ENCODE data around the gene TFDP2. TPM values are rescaled to one million over a fixed set of nuclear protein-coding genes. Genes with fewer than 3 reads are reported as not detected.

The TFDP2 gene, protein sequence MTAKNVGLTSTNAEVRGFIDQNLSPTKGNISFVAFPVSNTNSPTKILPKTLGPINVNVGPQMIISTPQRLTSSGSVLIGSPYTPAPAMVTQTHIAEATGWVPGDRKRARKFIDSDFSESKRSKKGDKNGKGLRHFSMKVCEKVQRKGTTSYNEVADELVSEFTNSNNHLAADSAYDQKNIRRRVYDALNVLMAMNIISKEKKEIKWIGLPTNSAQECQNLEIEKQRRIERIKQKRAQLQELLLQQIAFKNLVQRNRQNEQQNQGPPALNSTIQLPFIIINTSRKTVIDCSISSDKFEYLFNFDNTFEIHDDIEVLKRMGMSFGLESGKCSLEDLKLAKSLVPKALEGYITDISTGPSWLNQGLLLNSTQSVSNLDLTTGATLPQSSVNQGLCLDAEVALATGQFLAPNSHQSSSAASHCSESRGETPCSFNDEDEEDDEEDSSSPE
- total RNA-seq = 10 to 100 TPM; 27.3 to 46.9 (median 33.1) TPM
- polyA plus RNA-seq = 10 to 100 TPM in 2 of 3 donors, 1 to 10 TPM in 1; 5.5 to 39.5 (median 17.9) TPM
- long read RNA-seq, donor 1, partial matches to known transcripts = 5 of 25 reads
- long read RNA-seq, donor 1, other reads (novel, unspliced or antisense) = 13 of 25 reads
- long read RNA-seq, donor 2, full-length matches to known transcripts = 5 of 37 reads
- long read RNA-seq, donor 2, partial matches to known transcripts = 7 of 37 reads
- long read RNA-seq, donor 2, other reads (novel, unspliced or antisense) = 25 of 37 reads

DNA sequence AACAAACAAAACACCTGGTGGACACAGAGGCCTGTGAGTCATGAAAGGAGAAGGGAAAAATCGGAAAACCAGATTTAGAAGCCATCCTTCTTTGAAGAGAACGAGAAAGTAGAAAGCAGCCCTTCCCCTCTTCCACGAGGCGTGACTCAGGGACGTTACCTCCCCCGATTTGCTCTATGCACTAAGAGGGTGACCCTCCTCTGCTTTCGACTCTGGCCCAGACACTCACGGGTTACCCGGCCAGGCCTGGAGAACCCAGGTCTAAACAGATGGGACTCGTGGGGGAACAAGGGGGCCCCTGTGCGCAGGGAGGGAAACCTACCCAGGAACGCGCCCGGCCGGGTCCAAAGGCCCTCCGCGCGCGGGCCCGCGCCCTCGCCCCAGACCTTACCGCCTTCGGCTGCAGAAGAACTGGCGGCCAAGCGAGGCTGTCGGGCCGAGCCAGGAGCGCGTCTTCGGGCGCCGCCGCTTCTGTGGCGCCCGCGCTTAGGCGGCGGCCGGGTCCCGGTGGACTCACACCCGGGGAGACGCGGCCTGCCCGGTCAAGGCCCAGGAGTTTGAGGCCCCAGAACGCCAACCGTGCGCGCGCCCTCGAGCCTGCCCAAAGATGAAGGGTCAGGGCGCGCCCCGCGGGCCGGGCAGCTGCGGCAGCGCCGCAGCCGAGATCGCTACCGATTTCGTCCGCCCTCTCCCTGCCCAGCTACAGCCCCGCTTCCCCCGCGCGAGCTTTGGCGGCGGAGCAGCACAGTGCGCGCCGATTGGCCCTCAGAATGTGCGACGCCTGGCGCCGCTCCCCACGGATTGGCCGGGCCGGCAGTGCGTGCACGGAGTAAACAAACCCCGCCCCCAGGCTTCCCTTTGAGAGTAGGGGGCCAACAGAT is at the start of gene TFDP2:
TFDP2 (minus strand) TSS at position 753 of the 881 bp plus-strand sequence. CDS start 47,795 bp downstream, outside the sequence.
- peak; percentile 91 to 95 for DNase-seq
- intact Hi-C loops (cut with DNase I) = loop anchor here in 1 of 2 donors (10.0 kb wide), 1 partner anchor 184 kb away; no protein-coding TSS in a partner anchor
- H3K27ac ChIP-seq = peak within 1 kb of the TSS; percentile 84
- 0% methylated on average over 62 to 83 of the region's 83 CpGs for whole genome bisulfite sequencing, 3 donors
- H3K4me1 ChIP-seq = peaks cover 21% of the 10 kb centered on the region
- no peaks in the 10 kb centered on the region for H3K36me3 ChIP-seq (ENCODE audit: insufficient read depth in 1 of 2, low read depth in 1 of 2)
- ATAC-seq = peak; percentile 99 to 100 (median 99)
- TF ChIP-seq, protein P1, sequence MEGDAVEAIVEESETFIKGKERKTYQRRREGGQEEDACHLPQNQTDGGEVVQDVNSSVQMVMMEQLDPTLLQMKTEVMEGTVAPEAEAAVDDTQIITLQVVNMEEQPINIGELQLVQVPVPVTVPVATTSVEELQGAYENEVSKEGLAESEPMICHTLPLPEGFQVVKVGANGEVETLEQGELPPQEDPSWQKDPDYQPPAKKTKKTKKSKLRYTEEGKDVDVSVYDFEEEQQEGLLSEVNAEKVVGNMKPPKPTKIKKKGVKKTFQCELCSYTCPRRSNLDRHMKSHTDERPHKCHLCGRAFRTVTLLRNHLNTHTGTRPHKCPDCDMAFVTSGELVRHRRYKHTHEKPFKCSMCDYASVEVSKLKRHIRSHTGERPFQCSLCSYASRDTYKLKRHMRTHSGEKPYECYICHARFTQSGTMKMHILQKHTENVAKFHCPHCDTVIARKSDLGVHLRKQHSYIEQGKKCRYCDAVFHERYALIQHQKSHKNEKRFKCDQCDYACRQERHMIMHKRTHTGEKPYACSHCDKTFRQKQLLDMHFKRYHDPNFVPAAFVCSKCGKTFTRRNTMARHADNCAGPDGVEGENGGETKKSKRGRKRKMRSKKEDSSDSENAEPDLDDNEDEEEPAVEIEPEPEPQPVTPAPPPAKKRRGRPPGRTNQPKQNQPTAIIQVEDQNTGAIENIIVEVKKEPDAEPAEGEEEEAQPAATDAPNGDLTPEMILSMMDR (IDR thresholded peaks at IDR 0.05) = no peak
- peak within 1 kb of the TSS; percentile 84 for H3K4me3 ChIP-seq
- H3K27me3 ChIP-seq (ENCODE audit: insufficient read depth in 3 of 3, low read length in 2 of 3) = no peaks in the 10 kb centered on the region
- no peaks in the 10 kb centered on the region for H3K9me3 ChIP-seq

DNA sequence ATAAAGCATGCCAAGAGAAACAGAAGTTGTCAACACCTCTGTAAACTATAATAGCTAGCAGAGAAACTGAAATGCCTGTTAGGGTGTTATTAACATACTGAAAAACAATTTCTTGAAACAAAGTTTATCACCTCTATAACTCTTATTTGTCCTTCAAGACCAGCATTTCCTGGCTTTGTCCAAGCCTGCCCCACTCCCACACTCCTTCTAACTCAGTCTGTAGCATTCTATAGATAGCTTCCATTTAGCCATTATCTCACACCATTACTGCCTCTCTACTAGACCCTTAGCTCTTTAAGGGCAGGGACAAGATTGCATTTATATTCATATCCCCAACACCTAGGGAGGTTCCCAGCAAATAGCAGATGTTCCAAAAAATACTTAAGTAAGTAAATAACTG is 39.5 kb upstream of the TFDP2 start:
- ATAC-seq (no peak), DNase-seq (no peak)
- Histone ChIP-seq H3K9me3 (no peaks in the 10 kb centered on the region), H3K4me1 (no peaks in the 10 kb centered on the region), H3K36me3 (ENCODE audit: insufficient read depth in 1 of 2, low read depth in 1 of 2) (peaks cover 0 to 19% of the 10 kb centered on the region in 2 donors), H3K27me3 (ENCODE audit: insufficient read depth in 3 of 3, low read length in 2 of 3) (no peaks in the 10 kb centered on the region), H3K4me3 (no peak overlapping the region), H3K27ac (no peak overlapping the region)
- TF ChIP-seq, protein P1 (IDR thresholded peaks at IDR 0.05) = no peak
- intact Hi-C loops (cut with DNase I) = no loop called here

DNA sequence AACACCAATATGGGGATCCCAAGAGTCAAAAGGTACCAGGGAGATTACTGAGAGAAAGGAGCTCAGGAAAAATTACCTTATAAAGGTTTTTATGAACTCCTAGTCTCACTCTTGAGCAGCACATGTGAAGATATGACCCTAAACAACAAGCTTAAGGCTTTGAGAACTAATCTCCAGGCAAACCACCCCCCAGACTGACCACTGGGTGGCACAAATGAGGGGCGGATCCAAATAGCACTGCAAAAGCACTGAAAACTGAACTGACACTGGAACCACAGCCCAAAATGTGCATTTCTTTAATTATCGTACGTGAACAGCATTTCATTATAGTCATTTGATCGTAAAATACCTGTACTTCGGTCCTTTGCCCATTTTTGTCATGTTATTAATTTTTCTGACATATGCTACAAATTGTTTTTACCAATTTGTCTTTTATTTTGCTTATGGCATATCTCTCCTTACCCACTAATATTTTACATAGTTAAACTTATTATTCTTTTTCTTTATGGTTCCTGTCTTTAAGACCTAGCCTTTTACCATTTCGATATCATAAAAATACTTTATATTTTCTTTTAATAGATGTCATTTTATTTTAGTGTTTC is 31.5 kb upstream of the TFDP2 start:
- ATAC-seq (no peak), DNase-seq (peak in 1 of 2 donors; percentile 16)
- intact Hi-C loops (cut with DNase I) = loop anchor here in 1 of 2 donors (5.0 kb wide), 1 partner anchor 96 kb away; no protein-coding TSS in a partner anchor
- no peaks in the 10 kb centered on the region for H3K27me3 ChIP-seq (ENCODE audit: insufficient read depth in 3 of 3, low read length in 2 of 3)
- H3K9me3 ChIP-seq = no peaks in the 10 kb centered on the region
- no peaks in the 10 kb centered on the region for H3K4me1 ChIP-seq
- H3K27ac ChIP-seq = no peak overlapping the region
- no peak overlapping the region for H3K4me3 ChIP-seq
- 93 to 94% (median 94%) methylated on average over 6 of the region's 6 CpGs for WGBS, 3 donors
- TF ChIP-seq, protein P1 (IDR thresholded peaks at IDR 0.05) = peak; percentile 24
- H3K36me3 ChIP-seq (ENCODE audit: insufficient read depth in 1 of 2, low read depth in 1 of 2) = peaks cover 2 to 52% of the 10 kb centered on the region in 2 donors

DNA sequence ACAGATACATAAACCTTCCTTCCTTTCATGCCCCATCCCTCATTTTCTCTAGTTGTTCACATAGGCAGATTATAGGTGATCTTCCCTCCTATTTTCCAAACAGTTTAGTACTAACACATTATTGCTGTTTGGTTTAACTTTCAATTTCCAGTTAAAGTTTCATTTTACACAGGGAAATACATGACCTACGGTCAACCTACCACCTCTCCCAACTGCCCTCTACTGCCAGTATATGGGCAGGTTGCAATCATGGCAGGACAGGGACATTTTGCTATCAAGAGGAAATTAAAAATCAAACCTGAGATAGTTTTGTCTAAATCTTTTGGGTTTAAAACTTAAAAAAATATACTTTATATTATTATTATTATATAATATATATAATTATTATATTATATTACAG is 26.1 kb upstream of the TFDP2 start:
- no peak overlapping the region for H3K4me3 ChIP-seq
- no peak for ATAC-seq
- DNase-seq = no peak
- no peaks in the 10 kb centered on the region for H3K4me1 ChIP-seq
- 71 to 86% (median 77%) methylated on average over 1 of the region's 1 CpG for WGBS, 3 donors
- intact Hi-C loops (cut with DNase I) = no loop called here
- TF ChIP-seq, protein P1 (IDR thresholded peaks at IDR 0.05) = no peak
- H3K36me3 ChIP-seq (ENCODE audit: insufficient read depth in 1 of 2, low read depth in 1 of 2) = peaks cover 7 to 69% of the 10 kb centered on the region in 2 donors
- H3K27ac ChIP-seq = no peak overlapping the region
- H3K27me3 ChIP-seq (ENCODE audit: insufficient read depth in 3 of 3, low read length in 2 of 3) = no peaks in the 10 kb centered on the region
- no peaks in the 10 kb centered on the region for H3K9me3 ChIP-seq

Data from psoas muscle (tissue), 8 donors.